IgD-negative memory B cell (primary cell): ENCODE results near the gene RTN4RL2. TPM values are rescaled to one million over a fixed set of nuclear protein-coding genes. Genes with fewer than 3 reads are reported as not detected.
A peak's percentile ranks its signal among the peaks of the same experiment; 100 is the strongest.
"Not testable (repeated sequence)": the region's sequence is repeated elsewhere in the genome, so short reads cannot be mapped to it uniquely, and the experiment has no call there.

Source experiments
- H3K27ac Mint-ChIP-seq, 3 donors: one replicate each; pipeline ENCODE4 v1.8.0; 2020 to 2022; ENCODE audit warnings: mild to moderate bottlenecking in 3 of 3, mixed read lengths in 3 of 3, moderate library complexity in 1 of 3
- H3K27me3 Mint-ChIP-seq: one replicate; pipeline ENCODE4 v1.8.0; 2021; ENCODE audit warnings: mixed read lengths
- H3K36me3 Mint-ChIP-seq: one replicate; pipeline ENCODE4 v1.8.0; 2020; ENCODE audit warnings: mild to moderate bottlenecking, mixed read lengths
- H3K4me1 Mint-ChIP-seq, 3 donors: one replicate each; pipeline ENCODE4 v1.8.0; 2020 to 2022; ENCODE audit warnings: mixed read lengths in 3 of 3, mild to moderate bottlenecking in 1 of 3
- H3K4me3 Mint-ChIP-seq, 4 donors: one replicate each; pipeline ENCODE4 v1.8.0; 2020 to 2022; ENCODE audit warnings: mild to moderate bottlenecking in 4 of 4, mixed read lengths in 4 of 4, moderate library complexity in 3 of 4
- H3K9me3 Mint-ChIP-seq, 3 donors: one replicate each; pipeline ENCODE4 v1.8.0; 2020 to 2021; ENCODE audit warnings: mixed read lengths in 3 of 3, mild to moderate bottlenecking in 1 of 3
- polyA plus RNA-seq: library from polyadenylated mRNA; unstranded; fragments of 300-500 nt; fragmentation: Illumina TruSeq; gene quantifications from one replicate; pipeline ENCODE4 v1.2.3, GENCODE V29; 2021

Gene RTN4RL2
- polyA plus RNA-seq, 1 donor from 2014 or later: 0.14 TPM

DNA sequence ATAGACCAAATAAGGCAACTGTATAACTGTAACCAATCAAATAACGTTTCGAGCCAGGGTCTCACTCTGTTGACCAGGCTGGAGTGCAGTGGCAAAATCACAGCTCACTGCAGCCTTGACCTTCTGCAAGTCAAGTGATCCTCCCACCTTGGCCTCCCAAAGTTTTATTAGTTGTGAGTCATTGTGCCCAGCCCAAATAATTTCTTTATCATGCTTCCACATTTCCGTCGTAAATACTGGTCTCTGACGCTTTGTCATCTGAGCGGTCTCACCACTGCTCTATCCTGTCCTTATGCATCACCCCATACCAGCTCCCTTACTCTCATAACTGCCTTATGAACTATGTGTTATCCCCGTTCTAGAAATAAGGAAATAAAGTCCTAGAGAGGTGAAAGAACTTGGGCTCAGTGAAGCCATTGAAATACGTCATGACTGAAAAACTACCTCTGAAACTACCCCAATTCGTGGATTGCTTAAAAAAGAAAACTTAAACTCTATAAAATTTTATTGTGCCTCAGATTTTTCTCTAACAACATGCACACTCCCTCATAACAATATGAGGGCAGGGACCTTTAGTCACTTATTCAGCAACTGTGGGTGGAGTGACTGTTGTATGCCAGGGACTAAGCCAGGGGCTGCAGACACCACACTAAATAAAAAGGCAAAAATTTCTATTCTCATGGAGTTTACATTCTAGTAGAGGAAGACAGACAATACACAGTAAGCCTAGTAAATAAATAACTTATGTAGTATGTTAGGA, 15.8 kb upstream of the RTN4RL2 start:
- Mint-ChIP-seq H3K4me1 (no peaks in the 10 kb centered on the region), H3K9me3 (peaks cover 0 to 2% (median 0%) of the 10 kb centered on the region in 3 donors), H3K27ac (no peak overlapping the region), H3K4me3 (no peak overlapping the region), H3K27me3 (peaks cover 10% of the 10 kb centered on the region), H3K36me3 (peaks cover 2% of the 10 kb centered on the region)

DNA sequence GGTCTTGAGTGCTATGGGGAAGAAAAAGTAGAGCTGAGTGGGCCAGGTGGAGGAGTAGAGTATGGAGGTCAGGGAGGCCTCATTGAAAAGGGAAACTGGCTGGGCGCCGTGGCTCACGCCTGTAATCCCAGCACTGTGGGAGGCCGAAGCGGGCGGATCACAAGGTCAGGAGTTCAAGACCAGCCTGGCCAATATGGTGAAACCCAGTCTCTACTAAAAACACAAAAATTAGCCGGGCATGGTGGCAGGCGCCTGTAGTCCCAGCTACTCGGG, 15.3 kb upstream of the RTN4RL2 start:
- H3K4me1 Mint-ChIP-seq, H3K4me3 Mint-ChIP-seq, H3K36me3 Mint-ChIP-seq, H3K27me3 Mint-ChIP-seq, H3K9me3 Mint-ChIP-seq, H3K27ac Mint-ChIP-seq: not testable (repeated sequence)

DNA sequence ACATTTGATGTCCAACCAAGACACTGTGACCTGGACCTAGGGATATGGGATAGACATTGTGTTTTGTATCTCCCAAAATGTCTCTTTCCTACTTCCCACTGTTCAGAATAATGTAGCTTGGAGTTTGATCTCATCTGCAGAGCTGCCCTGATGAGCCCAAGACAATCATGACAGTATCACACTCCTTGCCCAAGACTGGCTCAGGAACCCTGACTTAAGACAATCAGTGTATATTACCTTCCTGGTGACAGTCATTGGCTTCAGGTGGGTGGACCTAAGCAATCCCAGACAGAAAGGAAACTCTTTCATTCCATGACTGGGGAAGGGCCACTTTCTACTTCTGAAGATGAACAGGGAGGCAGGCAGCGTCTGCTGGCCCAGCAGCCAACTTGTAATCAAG, 14.3 kb upstream of the RTN4RL2 start:
- Mint-ChIP-seq H3K27me3 (peaks cover 10% of the 10 kb centered on the region), H3K36me3 (peaks cover 2% of the 10 kb centered on the region), H3K4me1 (no peaks in the 10 kb centered on the region), H3K9me3 (peaks cover 0 to 2% (median 0%) of the 10 kb centered on the region in 3 donors), H3K4me3 (no peak overlapping the region), H3K27ac (no peak overlapping the region)

DNA sequence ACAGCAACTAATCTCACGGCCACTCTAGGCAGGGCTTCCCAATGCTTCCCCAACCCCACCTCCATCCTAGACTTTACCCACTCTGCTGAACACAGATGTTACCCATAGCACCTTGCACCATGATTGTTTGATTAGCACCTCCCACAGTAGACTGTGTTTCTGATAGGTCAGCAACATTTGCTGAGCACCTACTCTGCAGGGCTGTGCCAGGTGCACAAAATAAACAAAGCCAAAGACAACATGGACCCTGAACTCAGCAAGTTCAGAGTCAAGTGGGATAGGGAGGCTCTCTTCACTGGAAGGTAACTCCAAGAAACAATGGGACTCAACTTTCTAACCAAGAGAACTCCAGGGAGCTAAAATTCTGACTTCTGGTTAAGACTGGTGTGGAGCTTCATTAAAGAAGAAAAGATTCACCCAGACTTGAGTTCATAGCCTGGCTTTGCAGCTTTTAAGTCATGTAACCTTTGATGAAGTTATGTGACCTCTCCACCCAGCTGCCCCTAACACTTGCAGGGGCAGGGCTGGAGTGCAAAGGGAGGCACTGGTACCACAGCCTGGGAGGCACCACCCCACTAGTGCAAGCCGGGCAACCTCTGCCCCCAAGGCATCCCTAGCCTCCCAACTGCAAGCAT, 6.7 kb upstream of the RTN4RL2 start:
- H3K4me3 Mint-ChIP-seq: no peak overlapping the region
- H3K36me3 Mint-ChIP-seq: no peaks in the 10 kb centered on the region
- H3K27me3 Mint-ChIP-seq: peaks cover 21% of the 10 kb centered on the region
- no peaks in the 10 kb centered on the region for H3K9me3 Mint-ChIP-seq
- no peak overlapping the region for H3K27ac Mint-ChIP-seq
- H3K4me1 Mint-ChIP-seq: peaks cover 4 to 6% (median 5%) of the 10 kb centered on the region in 3 donors

DNA sequence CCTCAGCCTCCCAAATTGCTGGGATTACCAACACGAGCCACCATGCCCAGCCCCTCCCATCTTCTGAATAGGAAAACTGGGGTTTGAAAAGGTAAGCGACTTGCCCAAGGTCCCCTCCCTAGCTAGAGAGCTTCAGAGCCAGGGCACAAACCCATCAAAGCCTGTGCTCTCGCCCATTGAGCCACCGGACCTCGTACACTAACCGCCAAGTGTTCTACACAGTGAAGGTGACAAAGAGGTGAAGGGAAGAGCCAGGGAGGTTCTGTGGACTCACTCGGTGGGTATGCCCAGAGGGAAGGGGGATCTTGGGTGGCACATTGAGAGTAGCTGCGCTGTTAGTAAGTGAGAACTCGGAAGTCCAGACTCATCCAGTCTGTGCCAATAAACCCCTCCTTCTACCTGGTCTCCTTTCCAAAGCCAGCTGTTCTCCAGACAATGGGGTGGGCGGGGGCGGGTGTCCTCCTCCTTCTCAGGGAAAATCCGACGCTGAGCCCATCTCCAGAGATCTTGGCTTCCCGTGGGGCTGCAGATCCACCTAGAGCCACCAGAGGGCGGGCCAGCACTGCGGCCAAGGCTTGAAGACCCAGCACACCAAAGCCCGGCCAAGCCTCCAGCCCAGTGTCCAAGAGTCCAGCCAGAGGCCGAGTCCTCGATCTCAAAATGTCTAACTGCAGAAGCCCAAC, 3.2 kb upstream of the RTN4RL2 start:
- peak overlapping the region in 2 of 3 donors; percentile 25 to 66 for H3K27ac Mint-ChIP-seq
- H3K36me3 Mint-ChIP-seq: no peaks in the 10 kb centered on the region
- peak overlapping the region; percentile 38 to 90 (median 83) for H3K4me3 Mint-ChIP-seq
- H3K27me3 Mint-ChIP-seq: peaks cover 31% of the 10 kb centered on the region
- H3K9me3 Mint-ChIP-seq: no peaks in the 10 kb centered on the region
- H3K4me1 Mint-ChIP-seq: peaks cover 14 to 16% (median 16%) of the 10 kb centered on the region in 3 donors

DNA sequence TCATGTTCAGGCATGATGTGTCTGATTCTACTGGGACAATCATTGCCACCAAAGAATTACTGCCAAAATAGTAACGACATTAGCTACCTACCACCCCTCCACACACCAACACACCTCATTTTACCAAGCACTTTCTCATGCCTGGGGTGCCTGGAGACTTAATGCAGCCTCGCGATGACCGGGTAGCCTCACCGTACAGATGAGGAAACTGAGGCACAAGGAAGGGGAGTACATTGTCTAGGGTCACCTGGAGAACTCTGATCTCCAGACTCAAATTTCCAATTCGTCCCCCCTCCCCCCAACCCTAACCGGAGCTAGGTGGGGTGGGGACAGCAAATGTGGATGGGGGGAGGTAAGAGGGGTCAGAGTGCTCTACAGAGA, 2.7 kb upstream of the RTN4RL2 start:
- peaks cover 14 to 16% (median 16%) of the 10 kb centered on the region in 3 donors for H3K4me1 Mint-ChIP-seq
- peak overlapping the region; percentile 59 to 88 (median 83) for H3K4me3 Mint-ChIP-seq
- no peaks in the 10 kb centered on the region for H3K36me3 Mint-ChIP-seq
- no peaks in the 10 kb centered on the region for H3K9me3 Mint-ChIP-seq
- peak overlapping the region in 2 of 3 donors; percentile 25 to 66 for H3K27ac Mint-ChIP-seq
- peaks cover 31% of the 10 kb centered on the region for H3K27me3 Mint-ChIP-seq

DNA sequence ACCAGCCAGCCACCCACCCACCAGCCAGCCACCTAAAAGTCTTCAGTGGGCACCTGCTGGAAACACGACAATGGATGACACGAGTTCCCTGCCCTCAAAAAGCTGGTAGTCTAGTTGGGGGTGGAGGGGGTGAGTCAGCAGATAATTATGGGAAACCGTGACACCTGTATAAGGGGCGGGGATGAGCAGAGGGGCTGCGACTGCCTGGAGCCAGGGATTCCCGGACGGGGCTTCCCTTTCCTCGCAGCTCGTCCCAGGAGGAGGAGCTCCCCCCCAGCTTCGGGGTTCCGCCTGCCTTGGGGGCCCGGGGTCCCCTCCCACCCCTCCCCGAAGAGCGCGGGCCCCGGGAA, 2.3 kb upstream of the RTN4RL2 start:
- H3K36me3 Mint-ChIP-seq: no peaks in the 10 kb centered on the region
- H3K9me3 Mint-ChIP-seq: no peaks in the 10 kb centered on the region
- H3K4me3 Mint-ChIP-seq: peak overlapping the region; percentile 59 to 88 (median 83)
- peaks cover 14 to 16% (median 16%) of the 10 kb centered on the region in 3 donors for H3K4me1 Mint-ChIP-seq
- H3K27me3 Mint-ChIP-seq: peaks cover 28% of the 10 kb centered on the region
- H3K27ac Mint-ChIP-seq: peak overlapping the region in 1 of 3 donors; percentile 66

DNA sequence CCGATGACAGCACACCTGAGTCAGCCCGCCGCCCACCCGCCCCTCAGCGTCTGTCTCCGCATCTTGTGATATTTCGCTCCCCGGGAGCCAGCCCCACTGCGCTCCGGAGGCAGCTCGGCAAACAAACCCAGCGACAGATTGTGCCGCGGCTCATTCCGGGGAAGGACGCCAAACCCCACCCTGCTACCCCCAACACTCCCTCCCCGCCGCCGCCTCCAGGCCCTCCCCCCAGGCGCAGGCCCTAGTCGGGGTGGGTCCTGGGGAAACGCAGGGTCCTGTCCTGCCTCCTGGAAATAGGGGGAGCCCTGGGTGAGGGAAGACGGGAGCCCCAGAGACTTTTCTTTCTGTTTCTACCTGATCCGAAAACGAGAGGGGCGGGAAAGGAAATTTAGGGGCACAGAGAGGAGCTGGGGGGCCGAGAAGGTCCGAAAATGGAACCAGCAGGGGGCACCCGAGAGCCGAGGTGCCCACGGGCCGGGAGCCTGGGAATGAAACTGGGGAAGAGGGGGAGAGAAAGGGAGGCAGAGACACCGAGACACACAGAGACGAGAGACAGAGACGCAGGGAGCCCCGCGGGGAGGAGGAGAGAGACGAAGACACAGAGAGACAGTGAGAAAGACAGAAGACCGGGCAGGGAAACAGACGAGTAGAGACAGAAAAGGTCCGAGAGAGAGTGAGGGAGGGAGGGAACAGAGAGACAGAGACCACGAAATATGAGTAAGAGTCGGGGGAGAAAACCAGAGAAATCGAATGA, 1.7 kb upstream of the RTN4RL2 start:
- Mint-ChIP-seq H3K27me3 (peaks cover 25% of the 10 kb centered on the region), H3K36me3 (no peaks in the 10 kb centered on the region), H3K27ac (peak overlapping the region in 2 of 3 donors; percentile 26 to 59), H3K9me3 (no peaks in the 10 kb centered on the region), H3K4me1 (peaks cover 14 to 16% (median 16%) of the 10 kb centered on the region in 3 donors), H3K4me3 (peak overlapping the region; percentile 79 to 96 (median 87))

DNA sequence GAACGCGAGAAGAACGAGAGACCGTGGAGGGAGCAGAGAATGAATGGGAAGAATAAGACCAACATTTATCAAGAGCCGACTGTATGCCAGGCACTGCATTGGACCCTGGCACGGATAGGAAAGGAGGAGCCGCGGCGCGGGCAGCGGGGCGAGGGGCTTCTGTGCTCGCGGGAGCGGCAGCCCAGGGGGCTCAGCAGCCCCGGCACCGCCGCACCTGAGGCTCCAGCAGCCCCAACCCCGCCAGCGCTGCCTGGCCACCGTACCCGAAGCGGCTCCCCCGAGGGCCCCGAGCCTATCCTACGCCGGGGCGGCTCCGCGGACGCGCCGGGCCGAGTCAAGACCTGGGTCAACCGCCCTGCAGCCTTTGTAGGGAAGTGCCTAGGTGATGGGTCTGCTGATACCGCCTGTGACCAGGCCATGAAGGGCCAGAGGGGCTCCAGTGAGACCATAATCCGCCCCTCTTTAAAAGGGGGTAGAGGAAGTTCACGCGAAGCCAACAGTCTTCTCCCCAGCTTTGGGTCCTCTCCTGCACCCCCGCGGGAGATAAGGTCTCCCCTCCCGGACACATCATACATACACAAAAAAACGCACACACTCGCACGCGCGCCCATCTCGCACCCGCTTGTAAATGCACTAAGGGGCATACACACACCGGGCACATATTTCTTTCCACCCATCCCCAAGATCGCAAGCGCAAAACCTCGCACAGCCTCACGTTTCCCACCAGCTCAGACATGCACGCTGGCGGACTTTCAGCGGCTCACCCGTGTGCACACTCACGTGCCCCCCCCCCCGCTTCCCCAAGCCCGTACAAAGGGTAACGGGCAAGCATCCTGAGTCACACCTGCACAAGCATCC, 935 bp upstream of the RTN4RL2 start:
- peaks cover 24% of the 10 kb centered on the region for H3K27me3 Mint-ChIP-seq
- H3K36me3 Mint-ChIP-seq: no peaks in the 10 kb centered on the region
- H3K27ac Mint-ChIP-seq: peak overlapping the region in 1 of 3 donors; percentile 26
- no peaks in the 10 kb centered on the region for H3K9me3 Mint-ChIP-seq
- peak overlapping the region; percentile 79 to 96 (median 87) for H3K4me3 Mint-ChIP-seq
- peaks cover 14 to 16% (median 16%) of the 10 kb centered on the region in 3 donors for H3K4me1 Mint-ChIP-seq

DNA sequence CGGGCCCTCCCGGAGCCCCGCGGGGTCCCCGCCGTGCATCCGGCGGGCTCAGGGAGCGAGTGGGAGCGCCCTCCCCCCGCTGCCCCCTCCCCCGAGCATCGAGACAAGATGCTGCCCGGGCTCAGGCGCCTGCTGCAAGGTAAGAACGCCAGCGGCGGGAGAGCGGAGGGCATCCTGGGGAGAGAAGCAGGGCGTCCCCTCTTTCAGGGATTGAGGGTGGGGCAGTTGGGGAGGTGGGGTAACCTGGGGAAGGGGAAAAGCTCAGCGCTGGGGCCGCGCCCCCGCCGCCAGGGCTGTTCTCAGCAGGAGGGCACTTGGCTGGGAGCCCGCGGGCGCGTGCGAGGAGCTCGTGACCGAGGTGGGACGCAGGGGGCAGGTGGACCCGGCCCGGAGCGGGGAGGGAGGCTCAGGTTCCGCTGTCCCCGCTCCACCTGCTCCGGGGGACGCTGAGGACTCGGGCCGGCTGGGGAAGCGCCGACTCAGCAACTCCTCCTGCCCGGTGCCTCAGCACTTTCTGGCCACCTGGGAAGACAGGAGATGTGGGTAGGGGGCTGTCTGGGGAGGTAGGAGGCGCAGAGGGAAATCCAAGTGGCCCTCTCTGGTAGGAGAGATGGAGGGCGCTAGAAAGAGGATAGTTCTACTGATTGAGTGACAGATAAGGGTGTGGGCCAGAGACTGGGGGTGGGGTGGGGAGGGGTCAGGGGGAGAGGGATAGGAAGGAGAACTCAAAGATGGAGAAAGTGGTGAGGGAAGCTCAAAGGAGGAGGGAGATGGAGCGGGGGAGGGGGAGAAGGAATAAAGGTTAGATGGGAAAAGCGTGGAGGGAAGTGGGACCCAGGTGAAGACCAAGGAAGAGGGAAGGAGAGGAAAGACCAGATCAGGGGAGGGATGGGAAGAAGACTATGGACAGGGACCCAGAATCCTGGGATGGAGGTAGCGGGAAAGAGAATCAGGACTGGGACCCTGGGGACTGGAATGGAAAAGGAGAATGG, 726 bp downstream of the RTN4RL2 start:
- H3K27ac Mint-ChIP-seq: peak overlapping the region in 1 of 3 donors; percentile 69
- H3K4me1 Mint-ChIP-seq: peaks cover 14 to 16% (median 16%) of the 10 kb centered on the region in 3 donors
- H3K4me3 Mint-ChIP-seq: peak overlapping the region; percentile 30 to 79 (median 52)
- no peaks in the 10 kb centered on the region for H3K36me3 Mint-ChIP-seq
- H3K27me3 Mint-ChIP-seq: peaks cover 24% of the 10 kb centered on the region
- H3K9me3 Mint-ChIP-seq: no peaks in the 10 kb centered on the region

DNA sequence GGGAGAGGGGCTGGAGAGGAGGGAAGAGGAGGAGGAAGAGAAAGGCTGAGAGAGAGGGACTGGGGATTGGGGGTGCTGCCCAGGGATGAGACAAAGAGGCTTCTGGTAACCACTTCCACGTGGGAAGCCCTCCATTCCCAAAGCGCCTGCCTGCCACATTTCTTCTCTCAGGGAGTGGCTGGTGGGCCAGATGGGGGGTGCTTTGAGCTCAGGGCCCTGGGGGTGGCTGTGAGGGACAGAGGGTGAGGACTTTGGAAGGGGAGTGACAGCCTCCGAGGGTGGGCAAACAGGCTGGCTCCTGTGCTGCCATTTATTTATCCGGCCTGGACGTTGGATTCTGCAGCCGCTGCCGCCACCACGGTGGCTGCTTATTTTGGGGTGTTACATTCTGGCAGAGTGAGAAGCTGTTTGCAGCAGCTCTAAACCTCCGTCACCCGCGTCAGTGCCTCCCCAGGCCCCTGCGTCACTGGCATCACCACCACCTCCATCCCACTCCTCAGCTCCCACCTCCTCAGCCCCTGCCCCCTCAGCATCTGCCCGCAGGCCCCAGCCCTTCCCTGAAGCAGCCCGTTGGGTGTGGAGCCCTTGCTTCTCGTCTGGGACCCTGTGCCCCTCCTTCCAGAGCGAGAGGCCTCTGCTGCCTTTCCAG, 1.6 kb downstream of the RTN4RL2 start:
- Mint-ChIP-seq H3K36me3 (no peaks in the 10 kb centered on the region), H3K4me1 (peaks cover 14 to 16% (median 16%) of the 10 kb centered on the region in 3 donors), H3K27ac (peak overlapping the region in 1 of 3 donors; percentile 69), H3K27me3 (peaks cover 21% of the 10 kb centered on the region), H3K9me3 (no peaks in the 10 kb centered on the region), H3K4me3 (peak overlapping the region in 3 of 4 donors; percentile 39 to 79 (median 66))

DNA sequence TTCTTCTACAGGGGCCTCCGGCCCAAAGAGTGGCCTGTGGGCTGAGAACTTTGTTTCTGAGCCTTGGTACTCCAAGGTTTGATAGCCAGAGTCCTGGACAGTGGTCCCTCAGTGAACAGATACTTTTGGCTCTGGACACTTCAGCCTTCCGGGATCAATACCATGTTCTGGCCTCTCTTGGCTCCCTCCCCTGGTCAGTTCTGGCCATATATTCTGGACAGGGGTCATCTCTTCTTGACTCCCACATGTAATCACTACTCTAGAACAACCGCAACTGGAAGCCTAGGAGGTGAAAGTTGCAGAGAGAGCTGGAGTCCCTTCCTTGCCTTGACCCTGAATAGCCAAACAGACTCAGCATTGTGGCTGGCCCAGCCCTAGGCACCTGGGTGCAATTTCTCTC, 2.3 kb downstream of the RTN4RL2 start:
- peaks cover 11 to 12% (median 11%) of the 10 kb centered on the region in 3 donors for H3K4me1 Mint-ChIP-seq
- no peaks in the 10 kb centered on the region for H3K36me3 Mint-ChIP-seq
- H3K4me3 Mint-ChIP-seq: peak overlapping the region in 2 of 4 donors; percentile 0 to 39
- no peak overlapping the region for H3K27ac Mint-ChIP-seq
- peaks cover 17% of the 10 kb centered on the region for H3K27me3 Mint-ChIP-seq
- no peaks in the 10 kb centered on the region for H3K9me3 Mint-ChIP-seq
